22Rv1 (cell line): ENCODE data around the gene EFHC1.

Source experiments
- CTCF ChIP-seq: fragments of 450-650 bp; IDR thresholded peaks from 2 replicates; pipeline ENCODE4 v1.5.1; 2017; ENCODE audit warnings: mild to moderate bottlenecking
- ZFX ChIP-seq: fragments of 450-650 bp; IDR thresholded peaks from 2 replicates; pipeline ENCODE4 v1.6.1; 2017; ENCODE audit warnings: antibody characterized with exemption, borderline replicate concordance

GRCh38 chr6:52546192-52546591, 126.0 kb downstream of the EFHC1 start:
- no peak for TF ChIP-seq CTCF
- no peak for TF ChIP-seq ZFX
